ENCODE measurements around the gene LINGO4. TPM values are rescaled to one million over a fixed set of nuclear protein-coding genes. Genes with fewer than 3 reads are reported as not detected.
A peak's percentile ranks its signal among the peaks of the same experiment; 100 is the strongest.

Gene LINGO4
- total RNA-seq, 6 experiments from 2014 or later = not detected

- Mint-ChIP-seq H3K36me3 (ENCODE audit: low read depth) (no peaks in the 10 kb centered on the region), H3K9me3 (no peaks in the 10 kb centered on the region), H3K4me3 (no peak overlapping the region), H3K27ac (no peak overlapping the region), H3K4me1 (ENCODE audit: low read depth) (peaks cover 13% of the 10 kb centered on the region), H3K27me3 (ENCODE audit: insufficient read depth) (peaks cover 35% of the 10 kb centered on the region)
- no peak for DNase-seq
- TF ChIP-seq CTCF (IDR thresholded peaks at IDR 0.05) = no peak
Measured at GRCh38 chr1:151833172-151833900, 28.1 kb upstream of the LINGO4 start.

GRCh38 chr1:151832318-151832980 is 27.2 kb upstream of the LINGO4 start:
- peak; percentile 27 for DNase-seq
- Mint-ChIP-seq H3K27ac (no peak overlapping the region), H3K36me3 (ENCODE audit: low read depth) (no peaks in the 10 kb centered on the region), H3K9me3 (no peaks in the 10 kb centered on the region), H3K27me3 (ENCODE audit: insufficient read depth) (peaks cover 37% of the 10 kb centered on the region), H3K4me1 (ENCODE audit: low read depth) (peaks cover 9% of the 10 kb centered on the region), H3K4me3 (no peak overlapping the region)
- TF ChIP-seq CTCF (IDR thresholded peaks at IDR 0.05) = no peak

- no peak for DNase-seq
- H3K4me3 Mint-ChIP-seq = no peak within 1 kb of the TSS
- no peak for TF ChIP-seq CTCF (IDR thresholded peaks at IDR 0.05)
- H3K9me3 Mint-ChIP-seq = no peaks in the 10 kb centered on the region
- H3K27ac Mint-ChIP-seq = no peak within 1 kb of the TSS
- H3K4me1 Mint-ChIP-seq (ENCODE audit: low read depth) = peaks cover 6% of the 10 kb centered on the region
- peaks cover 32% of the 10 kb centered on the region for H3K27me3 Mint-ChIP-seq (ENCODE audit: insufficient read depth)
- H3K36me3 Mint-ChIP-seq (ENCODE audit: low read depth) = no peaks in the 10 kb centered on the region
Measured at GRCh38 chr1:151831605-151832004, 26.4 kb upstream of the LINGO4 start, which contains the start of gene RORC. TSS of gene RORC (minus strand) at chr1:151831802. CDS start at chr1:151831764, 38 bp downstream.

- no peak for DNase-seq
- TF ChIP-seq CTCF (IDR thresholded peaks at IDR 0.05) = no peak
- H3K27me3 Mint-ChIP-seq (ENCODE audit: insufficient read depth) = peaks cover 31% of the 10 kb centered on the region
- H3K9me3 Mint-ChIP-seq = no peaks in the 10 kb centered on the region
- peaks cover 6% of the 10 kb centered on the region for H3K4me1 Mint-ChIP-seq (ENCODE audit: low read depth)
- no peak overlapping the region for H3K27ac Mint-ChIP-seq
- no peaks in the 10 kb centered on the region for H3K36me3 Mint-ChIP-seq (ENCODE audit: low read depth)
- no peak overlapping the region for H3K4me3 Mint-ChIP-seq
Measured at GRCh38 chr1:151831256-151831591, 26.0 kb upstream of the LINGO4 start.

- DNase-seq = no peak
- Mint-ChIP-seq H3K27me3 (ENCODE audit: insufficient read depth) (peaks cover 35% of the 10 kb centered on the region), H3K36me3 (ENCODE audit: low read depth) (no peaks in the 10 kb centered on the region), H3K4me1 (ENCODE audit: low read depth) (peaks cover 6% of the 10 kb centered on the region; the same call in 1 of the 2 replicates), H3K4me3 (no peak overlapping the region), H3K27ac (no peak overlapping the region), H3K9me3 (no peaks in the 10 kb centered on the region)
- no peak for TF ChIP-seq CTCF (IDR thresholded peaks at IDR 0.05)
Measured at GRCh38 chr1:151830055-151830454, 24.8 kb upstream of the LINGO4 start.

All from HFFc6 (cell line).